ENCODE data around the gene NHLH1.

NHLH1 gene

GRCh38 chr1:160358073-160358472, 8.8 kb upstream of the NHLH1 start:
- no peak for DNase-seq (ENCODE audit: low read depth in 2 of 2, low spot score in 1 of 2)

DNA sequence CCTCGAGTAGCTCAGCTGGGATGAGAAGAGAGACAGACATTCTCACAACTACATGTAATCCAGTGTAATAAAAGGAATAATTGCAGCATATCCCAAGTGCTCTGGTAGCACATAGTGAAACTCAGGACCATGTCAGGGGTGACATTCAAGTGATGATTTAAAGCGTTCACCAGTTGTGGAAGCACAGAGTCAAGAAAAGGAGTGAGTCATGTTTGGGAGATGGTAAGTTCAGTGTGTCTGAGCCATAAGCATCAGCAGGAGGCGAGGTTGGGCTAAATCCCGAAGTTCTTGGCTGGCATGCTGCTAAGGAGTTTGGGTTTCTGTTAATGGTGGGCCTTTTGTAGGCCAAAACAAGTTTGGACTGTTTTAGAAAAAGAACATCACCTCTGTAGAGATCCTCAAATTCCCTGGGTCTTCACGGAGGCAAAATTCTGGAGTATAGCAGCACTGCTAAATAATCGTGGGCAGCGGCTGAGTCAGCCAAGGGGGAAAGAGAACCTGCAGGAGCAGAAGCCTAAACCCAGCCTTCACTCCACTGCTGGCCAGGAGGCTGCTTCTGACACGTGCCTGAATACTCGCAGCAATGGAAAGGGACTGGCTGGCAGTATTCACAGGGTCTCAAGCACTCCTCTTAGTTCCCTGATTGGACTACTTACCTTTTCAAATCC, 7.2 kb upstream of the NHLH1 start:
- no peak for DNase-seq (ENCODE audit: low read depth in 2 of 2, low spot score in 1 of 2)

GRCh38 chr1:160360227-160360695, 6.6 kb upstream of the NHLH1 start:
- DNase-seq (ENCODE audit: low read depth in 2 of 2, low spot score in 1 of 2) = no peak

GRCh38 chr1:160361199-160361598, 5.7 kb upstream of the NHLH1 start:
- DNase-seq (ENCODE audit: low read depth in 2 of 2, low spot score in 1 of 2) = no peak

DNA sequence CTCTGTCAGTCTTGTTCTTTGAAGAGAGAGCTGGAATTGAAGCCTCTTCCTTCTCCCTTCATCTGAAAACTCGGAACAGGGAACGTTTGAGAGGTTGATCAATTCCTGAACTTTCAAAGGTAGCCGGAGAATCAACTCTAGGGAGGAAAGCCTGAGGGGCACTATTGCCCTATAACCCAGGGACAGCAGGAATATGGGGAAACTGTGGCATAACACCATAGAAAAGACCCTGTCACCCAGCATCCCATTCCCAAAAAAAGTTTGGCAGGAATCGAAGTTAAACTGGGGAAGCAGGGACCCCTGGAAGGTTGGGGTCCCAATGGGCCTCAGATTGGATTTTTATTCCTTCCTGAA, 5.1 kb upstream of the NHLH1 start:
- DNase-seq (ENCODE audit: low read depth in 2 of 2, low spot score in 1 of 2) = no peak

DNA sequence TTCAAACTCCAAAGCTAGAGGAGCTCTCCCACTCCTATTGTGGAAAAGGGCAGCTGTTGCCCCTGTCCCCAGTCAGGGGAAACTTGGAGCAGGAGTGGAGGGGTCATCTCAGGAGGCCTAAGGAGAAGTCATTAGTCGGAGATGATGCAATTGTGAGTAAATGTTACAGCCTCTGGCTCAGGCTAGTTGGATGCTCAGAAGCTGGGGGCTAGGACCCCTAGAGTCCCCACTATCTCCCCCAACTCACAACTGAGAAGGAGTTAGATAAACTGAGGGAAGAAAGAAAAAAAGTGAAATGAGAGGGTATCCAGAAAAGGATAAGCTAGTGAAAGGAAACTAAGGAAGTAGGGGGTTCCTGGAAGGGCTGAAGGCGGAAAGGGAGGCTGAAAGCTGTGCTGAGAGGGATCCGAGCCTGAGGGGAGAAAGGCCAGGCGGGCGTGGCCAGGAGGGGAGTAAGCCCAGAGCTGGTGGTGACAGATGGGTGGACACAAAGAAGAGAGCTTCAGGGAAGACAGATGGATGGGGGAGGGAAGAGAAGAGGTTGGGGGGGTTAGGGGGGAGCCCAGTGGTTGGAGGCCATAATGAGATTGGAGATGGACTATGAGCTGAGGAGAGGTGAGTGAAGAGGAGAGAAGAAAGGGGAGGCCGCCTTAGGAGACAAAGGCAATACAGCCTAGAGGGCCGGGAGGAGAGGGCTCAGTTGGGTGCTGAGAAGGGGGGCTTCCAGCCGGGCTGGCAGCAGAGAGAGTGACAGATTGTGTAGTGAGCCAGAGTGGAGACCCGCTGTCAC, 4.5 kb upstream of the NHLH1 start:
- no peak for DNase-seq (ENCODE audit: low read depth in 2 of 2, low spot score in 1 of 2)

DNA sequence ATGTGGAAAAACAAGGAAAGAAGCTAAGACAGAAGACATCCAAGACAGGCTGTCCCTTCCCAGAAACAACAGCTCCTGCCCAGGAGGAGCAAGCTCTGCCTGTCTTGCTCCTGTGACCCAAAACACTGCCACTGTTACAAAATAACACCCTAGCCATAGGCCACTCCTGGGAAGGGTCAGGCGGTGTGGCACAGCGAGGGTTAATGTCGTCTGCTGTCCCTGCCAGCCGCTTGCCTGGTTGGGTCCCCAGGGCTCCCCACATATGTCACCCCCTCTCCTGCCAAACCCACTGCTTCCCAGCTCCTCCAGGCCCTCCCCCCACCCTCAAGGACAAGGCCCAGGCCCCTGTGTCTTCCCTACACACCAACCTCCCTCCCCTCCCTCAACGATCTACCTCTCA, 3.9 kb upstream of the NHLH1 start:
- no peak for DNase-seq (ENCODE audit: low read depth in 2 of 2, low spot score in 1 of 2)

GRCh38 chr1:160363951-160364735, 2.7 kb upstream of the NHLH1 start:
- no peak for DNase-seq (ENCODE audit: low read depth in 2 of 2, low spot score in 1 of 2)

GRCh38 chr1:160365325-160365724, 1.5 kb upstream of the NHLH1 start:
- DNase-seq (ENCODE audit: low read depth in 2 of 2, low spot score in 1 of 2) = no peak

- no peak for DNase-seq (ENCODE audit: low read depth in 2 of 2, low spot score in 1 of 2)
These were observed 637 bp downstream of the NHLH1 start for GRCh38 chr1:160367516-160367900.

- DNase-seq (ENCODE audit: low read depth in 2 of 2, low spot score in 1 of 2) = no peak
These were observed 1.4 kb downstream of the NHLH1 start for GRCh38 chr1:160367934-160368923.

- no peak for DNase-seq (ENCODE audit: low read depth in 2 of 2, low spot score in 1 of 2)
These were observed 2.2 kb downstream of the NHLH1 start for GRCh38 chr1:160369087-160369486.

- no peak for DNase-seq (ENCODE audit: low read depth in 2 of 2, low spot score in 1 of 2)
These were observed 3.9 kb downstream of the NHLH1 start for GRCh38 chr1:160370561-160371345.

- no peak for DNase-seq (ENCODE audit: low read depth in 2 of 2, low spot score in 1 of 2)
These were observed 4.4 kb downstream of the NHLH1 start for GRCh38 chr1:160371346-160371631.

DNA sequence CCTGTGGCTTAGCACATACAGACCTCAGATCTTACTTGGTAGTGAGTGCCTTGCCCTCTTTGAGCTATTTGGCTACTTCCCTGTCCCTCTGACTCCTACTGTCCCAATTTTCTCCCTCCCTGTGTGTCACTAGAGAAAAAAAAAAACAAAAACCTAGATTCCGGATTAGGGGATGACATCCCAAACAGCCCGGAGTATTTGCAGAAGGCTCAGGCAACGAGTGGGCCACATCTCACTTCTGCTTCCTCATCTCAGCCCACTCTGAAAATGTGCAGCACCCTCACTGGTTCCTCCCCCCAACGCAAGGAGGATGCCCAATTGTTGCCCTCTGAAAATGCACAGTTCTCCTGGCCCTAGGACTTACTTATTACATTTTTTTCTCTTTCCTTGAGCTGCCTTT, 4.9 kb downstream of the NHLH1 start:
- DNase-seq (ENCODE audit: low read depth in 2 of 2, low spot score in 1 of 2) = no peak

GRCh38 chr1:160373696-160374095, 6.8 kb downstream of the NHLH1 start:
- no peak for DNase-seq (ENCODE audit: low read depth in 2 of 2, low spot score in 1 of 2)

DNA sequence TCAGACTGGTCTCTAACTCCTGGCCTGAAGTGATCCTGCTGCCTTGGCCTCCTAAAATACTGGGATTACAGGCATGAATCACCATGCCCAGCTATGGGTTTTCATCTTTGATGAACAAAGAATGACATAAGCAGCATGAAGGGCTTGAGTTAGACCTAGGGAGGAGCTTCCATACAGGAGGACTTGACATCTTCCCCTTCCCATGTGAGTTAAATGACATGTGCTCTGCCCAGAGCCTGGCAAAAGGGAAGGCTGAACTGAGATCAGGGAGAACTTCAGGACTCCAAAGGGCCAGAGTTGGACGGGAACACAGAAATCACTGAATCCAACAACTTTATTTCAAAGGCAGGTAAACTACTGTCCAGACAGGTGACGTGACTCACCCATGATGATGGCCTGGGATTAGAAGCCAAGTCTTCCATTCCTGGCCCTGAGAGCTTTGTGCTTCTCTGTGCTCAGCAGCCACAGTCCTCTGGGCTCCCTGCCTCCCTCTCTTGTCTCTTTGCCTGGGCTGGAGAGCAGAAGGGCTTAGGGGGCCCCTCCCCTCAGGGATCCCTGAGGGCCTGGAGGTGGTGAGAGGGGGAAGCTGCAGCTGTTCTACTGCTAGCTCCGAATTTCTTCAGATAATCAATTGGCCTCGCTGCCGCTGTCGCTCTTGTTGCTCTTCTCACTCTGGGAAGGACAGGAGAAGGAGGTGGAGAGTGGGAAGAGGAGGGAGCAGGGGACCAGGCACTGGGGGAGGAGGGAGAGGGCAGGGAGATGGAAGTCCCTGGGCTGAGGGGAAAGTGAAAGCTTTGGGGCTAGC, 7.6 kb downstream of the NHLH1 start:
- DNase-seq (ENCODE audit: low read depth in 2 of 2, low spot score in 1 of 2) = no peak

- DNase-seq (ENCODE audit: low read depth in 2 of 2, low spot score in 1 of 2) = no peak
These were observed 9.1 kb downstream of the NHLH1 start for GRCh38 chr1:160375788-160376524.
